CD14-positive monocyte (primary cell): ENCODE results near the gene ATOH8. TPM values are rescaled to one million over a fixed set of nuclear protein-coding genes. Genes with fewer than 3 reads are reported as not detected.
A peak's percentile ranks its signal among the peaks of the same experiment; 100 is the strongest.

ENCODE experiments used
- DNase-seq, 3 donors: peaks; one replicate each; pipeline ENCODE4 v3.0.0-alpha.2; 2011 to 2022
- H2AFZ ChIP-seq: 2 replicates; pipeline ENCODE4 v1.6.0; 2012; ENCODE audit warnings: mild to moderate bottlenecking, low read depth, low read length, inconsistent platforms; ENCODE audit not compliant: insufficient read depth, poor library complexity, severe bottlenecking
- H3K27ac ChIP-seq, 2 donors: 1 replicate in 1 of 2; 2 replicates in 1 of 2; pipeline ENCODE4 v1.5.1; 2012 to 2013; ENCODE audit warnings: low read length in 2 of 2, control low read depth in 1 of 2, inconsistent platforms in 1 of 2, low read depth in 1 of 2, mild to moderate bottlenecking in 1 of 2
- H3K27me3 ChIP-seq, 2 donors: one replicate each; pipeline versions ENCODE4 v1.6.0 to v1.6.1; 2011 to 2013; ENCODE audit warnings: low read length in 2 of 2; ENCODE audit not compliant: control insufficient read depth in 2 of 2, insufficient read depth in 2 of 2
- H3K36me3 ChIP-seq, 2 donors: replicated peaks in 1 of 2; 1 replicate in 1 of 2; 2 replicates in 1 of 2; pipeline versions ENCODE4 v1.5.1 to v1.6.1; 2012 to 2013; ENCODE audit warnings: low read length in 2 of 2, control low read depth in 1 of 2, inconsistent platforms in 1 of 2, mild to moderate bottlenecking in 1 of 2; ENCODE audit not compliant: insufficient read depth in 2 of 2, control insufficient read depth in 1 of 2
- H3K4me1 ChIP-seq, 2 donors: 1 replicate in 1 of 2; 2 replicates in 1 of 2; pipeline versions ENCODE4 v1.5.1 to v1.6.1; 2012 to 2013; ENCODE audit warnings: low read length in 2 of 2, control low read depth in 1 of 2, inconsistent platforms in 1 of 2, mild to moderate bottlenecking in 1 of 2, moderate library complexity in 1 of 2; ENCODE audit not compliant: insufficient read depth in 2 of 2, control insufficient read depth in 1 of 2
- H3K4me2 ChIP-seq: replicated peaks from 2 replicates; pipeline ENCODE3; 2012; ENCODE audit warnings: low read length, moderate library complexity, mild to moderate bottlenecking; ENCODE audit not compliant: poor library complexity, severe bottlenecking; ENCODE audit errors: extremely low read depth
- H3K4me3 ChIP-seq, 3 experiments: fragments of 200-600 bp in 1 of 3; sonication (generic) in 1 of 3; replicated peaks in 1 of 3; 1 replicate in 2 of 3; 2 replicates in 1 of 3; pipeline ENCODE4 v1.5.1; 2011 to 2013; ENCODE audit warnings: low read length in 3 of 3, mild to moderate bottlenecking in 3 of 3, control low read depth in 2 of 3, low read depth in 2 of 3, inconsistent platforms in 1 of 3, moderate library complexity in 1 of 3
- H3K79me2 ChIP-seq: 2 replicates; pipeline ENCODE4 v1.6.0; 2012; ENCODE audit warnings: mild to moderate bottlenecking, control low read depth, inconsistent platforms, low read length, moderate library complexity; ENCODE audit not compliant: insufficient read depth
- H3K9ac ChIP-seq: 2 replicates; pipeline ENCODE4 v1.6.0; 2017; ENCODE audit warnings: low read length, mild to moderate bottlenecking; ENCODE audit not compliant: insufficient read depth, poor library complexity, severe bottlenecking
- H3K9me3 ChIP-seq, 2 donors: replicated peaks in 1 of 2; 1 replicate in 1 of 2; 2 replicates in 1 of 2; pipeline versions ENCODE4 v1.5.1 to v1.6.1; 2012 to 2013; ENCODE audit warnings: low read length in 2 of 2, control low read depth in 1 of 2; ENCODE audit not compliant: control insufficient read depth in 1 of 2, insufficient read depth in 1 of 2
- H4K20me1 ChIP-seq: 2 replicates; pipeline ENCODE4 v1.6.0; 2012; ENCODE audit warnings: mild to moderate bottlenecking, low read length, control low read depth, moderate library complexity; ENCODE audit not compliant: insufficient read depth
- H3K27ac Mint-ChIP-seq, 7 donors: one replicate each; pipeline ENCODE4 v1.8.0; 2020; ENCODE audit warnings: mild to moderate bottlenecking in 7 of 7, mixed read lengths in 7 of 7, moderate library complexity in 6 of 7, inconsistent platforms in 2 of 7
- H3K27me3 Mint-ChIP-seq, 3 donors: one replicate each; pipeline ENCODE4 v1.8.0; 2021 to 2022; ENCODE audit warnings: low read depth in 3 of 3, mild to moderate bottlenecking in 3 of 3, mixed read lengths in 3 of 3, moderate library complexity in 3 of 3, inconsistent platforms in 1 of 3
- H3K36me3 Mint-ChIP-seq, 2 donors: one replicate each; pipeline ENCODE4 v1.8.0; 2020; ENCODE audit warnings: mixed read lengths in 2 of 2, inconsistent platforms in 1 of 2, mild to moderate bottlenecking in 1 of 2
- H3K4me1 Mint-ChIP-seq: one replicate; pipeline ENCODE4 v1.8.0; 2020; ENCODE audit warnings: mild to moderate bottlenecking, mixed read lengths
- H3K4me3 Mint-ChIP-seq, 2 donors: one replicate each; pipeline ENCODE4 v1.8.0; 2020; ENCODE audit warnings: mild to moderate bottlenecking in 2 of 2, mixed read lengths in 2 of 2, moderate library complexity in 1 of 2
- H3K9me3 Mint-ChIP-seq, 7 donors: one replicate each; pipeline ENCODE4 v1.8.0; 2020 to 2022; ENCODE audit warnings: mixed read lengths in 7 of 7, mild to moderate bottlenecking in 6 of 7, moderate library complexity in 6 of 7, inconsistent platforms in 2 of 7
- CTCF ChIP-seq: fragments of 200-600 bp; IDR thresholded peaks from one replicate; pipeline ENCODE4 v1.8.0; 2022; ENCODE audit warnings: antibody characterized with exemption, mild to moderate bottlenecking
- WGBS: methylation state at CpG from one replicate; pipeline ENCODE4 v1.1.5; 2013; ENCODE audit warnings: missing lambda C conversion rate; ENCODE audit not compliant: insufficient coverage; 5-methylcytosine and 5-hydroxymethylcytosine counted together
- intact Hi-C, 2 donors: fragments of 100-400 bp; cut with micrococcal nuclease; formaldehyde crosslinking; loops; one replicate each; pipeline versions ENCODE4 v1.15.0 to v1.15.1; 2023
- polyA plus RNA-seq, 3 donors: library from polyadenylated mRNA; depleted of rRNA in 1 of 3; unstranded in 2 of 3; stranded (reverse) in 1 of 3; fragments of 300-500 nt in 2 of 3; fragments of >200 nt in 1 of 3; fragmentation: Illumina TruSeq in 2 of 3; gene quantifications; 1 replicate in 2 of 3; 2 replicates in 1 of 3; pipeline ENCODE4 v1.2.3, GENCODE V29; 2012 to 2021

Gene ATOH8
- polyA plus RNA-seq, 3 donors, result 2.0 to 3.9 (median 2.1) TPM

GRCh38 chr2:85830645-85831044, 76.9 kb downstream of the ATOH8 start:
- no peaks in the 10 kb centered on the region for H3K27me3 ChIP-seq
- TF ChIP-seq CTCF, result no peak
- H3K79me2 ChIP-seq, result no peaks in the 10 kb centered on the region
- peaks cover 0 to 5% (median 0%) of the 10 kb centered on the region in 7 donors for H3K9me3 Mint-ChIP-seq
- H3K36me3 Mint-ChIP-seq, result no peaks in the 10 kb centered on the region
- no peak overlapping the region for H3K27ac ChIP-seq
- H3K27ac Mint-ChIP-seq, result peak overlapping the region in 1 of 7 donors; percentile 66
- H3K9me3 ChIP-seq, result no peaks in the 10 kb centered on the region
- H3K4me2 ChIP-seq, result no peak overlapping the region
- no peak overlapping the region for H2AFZ ChIP-seq
- no peaks in the 10 kb centered on the region for H3K36me3 ChIP-seq
- H3K9ac ChIP-seq, result no peak overlapping the region
- no peak overlapping the region for H3K4me3 Mint-ChIP-seq
- H3K4me3 ChIP-seq, result no peak overlapping the region
- peaks cover 8% of the 10 kb centered on the region for H3K4me1 Mint-ChIP-seq
- peaks cover 0 to 8% (median 3%) of the 10 kb centered on the region in 3 donors for H3K27me3 Mint-ChIP-seq
- H3K4me1 ChIP-seq, result peaks cover 2 to 5% of the 10 kb centered on the region in 2 donors
- WGBS, result no CpG with 5 or more reads among the region's 1 CpG
- no peaks in the 10 kb centered on the region for H4K20me1 ChIP-seq
- intact Hi-C loops, result no loop called here
- no peak for DNase-seq

- no peak for DNase-seq
- peaks cover 0 to 5% (median 1%) of the 10 kb centered on the region in 7 donors for H3K9me3 Mint-ChIP-seq
- Histone ChIP-seq H3K27ac (no peak overlapping the region), H3K9me3 (no peaks in the 10 kb centered on the region), H2AFZ (no peak overlapping the region), H3K27me3 (no peaks in the 10 kb centered on the region), H3K9ac (no peak overlapping the region), H4K20me1 (no peaks in the 10 kb centered on the region), H3K79me2 (no peaks in the 10 kb centered on the region), H3K36me3 (no peaks in the 10 kb centered on the region), H3K4me1 (peaks cover 2 to 5% of the 10 kb centered on the region in 2 donors), H3K4me3 (no peak overlapping the region), H3K4me2 (no peak overlapping the region)
- no peaks in the 10 kb centered on the region for H3K36me3 Mint-ChIP-seq
- TF ChIP-seq CTCF, result no peak
- H3K4me3 Mint-ChIP-seq, result no peak overlapping the region
- H3K27me3 Mint-ChIP-seq, result peaks cover 1 to 8% (median 3%) of the 10 kb centered on the region in 3 donors
- intact Hi-C loops, result no loop called here
- no CpG with 5 or more reads among the region's 2 CpGs for WGBS
- peaks cover 8% of the 10 kb centered on the region for H3K4me1 Mint-ChIP-seq
- H3K27ac Mint-ChIP-seq, result no peak overlapping the region
These were observed 77.9 kb downstream of the ATOH8 start for GRCh38 chr2:85831735-85832134.
